ENCODE data around the gene ELMO1. TPM values are rescaled to one million over a fixed set of nuclear protein-coding genes. Genes with fewer than 3 reads are reported as not detected.
A peak's percentile ranks its signal among the peaks of the same experiment; 100 is the strongest.

The ELMO1 gene
- total RNA-seq, 2 experiments from 2014 or later: 129 to 137 TPM

DNA sequence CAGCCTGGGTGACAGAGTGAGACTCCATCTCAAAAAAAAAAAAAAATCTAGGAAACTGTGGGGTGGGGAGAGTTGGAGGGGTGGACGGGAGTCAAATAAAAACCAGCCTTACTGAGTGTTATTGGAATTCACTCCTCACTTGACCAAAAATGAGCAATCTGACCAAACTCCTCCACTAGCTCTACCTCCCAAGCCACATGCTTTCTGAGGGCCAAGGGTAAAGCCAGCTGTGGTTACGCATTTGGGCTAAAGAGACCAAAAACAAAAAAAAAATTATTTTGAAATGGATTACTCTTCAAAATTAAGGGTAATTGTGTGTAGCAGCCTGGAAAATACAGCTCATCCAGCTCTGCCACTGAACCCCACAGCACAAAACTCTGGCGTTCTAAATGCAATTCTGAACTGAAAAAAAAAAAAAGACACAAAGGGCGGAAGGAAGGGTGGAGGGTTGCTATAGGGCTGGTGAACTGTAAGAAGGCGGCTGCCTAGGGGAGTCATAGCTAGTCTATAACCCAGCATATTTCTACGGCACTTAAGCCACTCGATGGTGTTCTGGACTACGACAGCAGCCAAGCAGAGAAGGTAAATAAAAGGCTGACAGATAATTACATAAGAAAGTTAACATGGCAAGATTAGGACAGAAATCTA is 7.8 kb downstream of the ELMO1 start:
- CTCF ChIA-PET: interaction anchor here (0.8 to 2.2 kb wide), 5 partner anchors 11 to 156 kb away, joined by 3 to 8 read pairs (median 4); no protein-coding TSS in a partner anchor
- peak overlapping the region; percentile 97 for H3K27ac Mint-ChIP-seq
- peak; percentile 63 for DNase-seq
- peaks cover 90% of the 10 kb centered on the region for H3K4me1 Mint-ChIP-seq (ENCODE audit: low read depth)
- peaks cover 29% of the 10 kb centered on the region for H3K36me3 Mint-ChIP-seq (ENCODE audit: low read depth)
- intact Hi-C loops (cut with micrococcal nuclease): loop anchor here (10.0 kb wide), 4 partner anchors 836 to 1746 kb away; partner anchors contain the start of genes EEPD1 and HERPUD2
- H3K27me3 Mint-ChIP-seq (ENCODE audit: low read depth): no peaks in the 10 kb centered on the region
- no peaks in the 10 kb centered on the region for H3K9me3 Mint-ChIP-seq
- peak overlapping the region; percentile 65 for H3K4me3 Mint-ChIP-seq

DNA sequence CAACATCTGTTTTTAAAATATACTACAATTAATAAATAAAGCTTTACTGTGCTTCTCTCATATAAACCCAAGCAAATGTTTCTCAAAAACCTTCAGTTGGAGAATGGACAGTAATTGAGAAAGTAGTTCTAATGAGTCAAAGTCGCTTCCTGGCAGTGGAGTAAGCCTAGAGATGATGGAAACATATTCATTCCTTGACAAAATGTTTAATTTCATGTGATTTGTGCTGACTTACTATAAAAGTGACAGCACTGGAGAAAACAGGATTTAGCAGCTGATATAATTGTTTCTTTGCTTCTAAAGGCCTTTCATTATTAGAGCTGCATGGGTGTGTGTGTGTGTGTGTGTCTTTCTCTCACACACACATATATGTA is 9.0 kb downstream of the ELMO1 start:
- DNase-seq: peak; percentile 59
- H3K4me3 Mint-ChIP-seq: no peak overlapping the region
- intact Hi-C loops (cut with micrococcal nuclease): loop anchor here (1.0 to 10.0 kb wide), 9 partner anchors 8 to 1745 kb away; partner anchors contain the start of genes EEPD1 and HERPUD2
- peaks cover 27% of the 10 kb centered on the region for H3K36me3 Mint-ChIP-seq (ENCODE audit: low read depth)
- peaks cover 91% of the 10 kb centered on the region for H3K4me1 Mint-ChIP-seq (ENCODE audit: low read depth)
- H3K27me3 Mint-ChIP-seq (ENCODE audit: low read depth): no peaks in the 10 kb centered on the region
- peaks cover 1% of the 10 kb centered on the region for H3K9me3 Mint-ChIP-seq
- H3K27ac Mint-ChIP-seq: peak overlapping the region; percentile 97
- CTCF ChIA-PET: interaction anchor here (1.2 to 2.0 kb wide), 3 partner anchors 9 to 89 kb away, joined by 3 to 7 read pairs (median 5); partner anchors contain the start of gene ELMO1

DNA sequence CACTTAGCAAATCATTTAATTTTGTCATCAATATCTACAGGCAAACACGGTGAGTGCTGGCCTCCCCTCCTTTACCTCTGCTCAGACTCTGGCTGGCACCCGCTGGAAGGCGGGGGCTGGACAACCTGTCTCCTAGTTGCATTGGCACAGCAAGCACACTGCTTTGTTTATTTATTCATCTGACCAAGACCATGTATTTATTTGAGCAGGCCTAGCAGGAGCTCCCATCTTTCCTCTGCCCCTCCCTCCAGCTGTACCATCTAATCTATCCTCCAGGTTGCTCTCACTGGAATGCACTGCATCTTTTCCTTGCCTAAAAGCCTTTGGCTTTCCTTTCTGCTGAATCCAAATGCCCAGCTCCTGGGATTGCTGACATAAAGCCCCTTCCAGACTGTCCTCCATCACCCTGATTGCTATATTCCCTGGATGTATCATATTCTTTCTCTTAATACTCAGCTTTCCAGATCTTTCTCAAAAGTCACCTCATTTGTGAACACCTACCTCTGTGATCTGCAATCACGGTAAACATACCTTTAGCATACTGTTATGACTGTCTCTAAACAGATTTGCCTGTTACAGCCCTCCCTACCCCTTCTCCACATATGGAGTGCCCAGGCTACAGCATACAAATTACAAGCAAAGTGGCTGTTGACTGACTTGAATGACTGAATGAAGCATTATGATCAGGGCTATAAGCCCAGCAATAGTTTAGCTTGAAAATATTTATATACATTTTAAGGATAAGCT is 9.6 kb downstream of the ELMO1 start:
- Mint-ChIP-seq H3K27me3 (ENCODE audit: low read depth) (no peaks in the 10 kb centered on the region), H3K27ac (peak overlapping the region; percentile 97), H3K4me1 (ENCODE audit: low read depth) (peaks cover 92% of the 10 kb centered on the region), H3K4me3 (no peak overlapping the region), H3K9me3 (peaks cover 1% of the 10 kb centered on the region), H3K36me3 (ENCODE audit: low read depth) (peaks cover 23% of the 10 kb centered on the region)
- DNase-seq: no peak
- CTCF ChIA-PET: interaction anchor here (1.2 to 2.0 kb wide), 3 partner anchors 10 to 88 kb away, joined by 3 to 7 read pairs (median 5); partner anchors contain the start of gene ELMO1
- intact Hi-C loops (cut with micrococcal nuclease): loop anchor here (1.0 kb wide), 5 partner anchors 8 to 98 kb away; no protein-coding TSS in a partner anchor

- peaks cover 93% of the 10 kb centered on the region for H3K4me1 Mint-ChIP-seq (ENCODE audit: low read depth)
These were observed 13.4 kb downstream of the ELMO1 start for GRCh38 chr7:37435156-37435855.

DNA sequence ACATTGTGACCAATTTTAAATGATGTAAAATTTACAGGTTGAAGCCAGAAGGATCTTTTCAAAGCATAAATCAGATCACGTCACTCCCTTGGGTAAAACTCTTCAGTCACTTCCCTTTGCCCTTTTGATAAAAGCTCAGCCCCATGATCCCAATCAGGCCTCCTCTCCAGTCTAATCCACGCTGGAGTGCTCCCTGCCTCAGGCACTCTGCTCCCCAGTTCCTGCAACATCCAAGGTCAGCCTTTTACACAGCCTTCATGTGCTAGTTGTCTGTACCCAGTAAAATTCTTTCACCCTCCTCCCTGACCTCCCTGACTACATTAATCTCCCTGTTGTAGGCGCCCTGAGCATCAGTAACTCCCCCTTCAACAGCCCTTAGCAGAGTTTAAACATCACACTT is 14.1 kb downstream of the ELMO1 start:
- intact Hi-C loops (cut with micrococcal nuclease): no loop called here
- Mint-ChIP-seq H3K9me3 (peaks cover 1% of the 10 kb centered on the region), H3K36me3 (ENCODE audit: low read depth) (peaks cover 27% of the 10 kb centered on the region), H3K4me3 (no peak overlapping the region), H3K4me1 (ENCODE audit: low read depth) (peaks cover 94% of the 10 kb centered on the region), H3K27ac (peak overlapping the region; percentile 24), H3K27me3 (ENCODE audit: low read depth) (no peaks in the 10 kb centered on the region)
- no peak for DNase-seq
- CTCF ChIA-PET: no interaction called here

More at GRCh38 chr7:37435156-37435855, 13.4 kb downstream of the ELMO1 start:
- Mint-ChIP-seq H3K4me3 (no peak overlapping the region), H3K36me3 (ENCODE audit: low read depth) (peaks cover 23% of the 10 kb centered on the region), H3K9me3 (peaks cover 1% of the 10 kb centered on the region), H3K27me3 (ENCODE audit: low read depth) (no peaks in the 10 kb centered on the region), H3K27ac (peak overlapping the region; percentile 62)
- CTCF ChIA-PET: interaction anchor here (0.9 to 1.2 kb wide), 2 partner anchors 12 to 82 kb away, joined by 3 read pairs; no protein-coding TSS in a partner anchor
- DNase-seq: no peak
- intact Hi-C loops (cut with micrococcal nuclease): no loop called here

DNA sequence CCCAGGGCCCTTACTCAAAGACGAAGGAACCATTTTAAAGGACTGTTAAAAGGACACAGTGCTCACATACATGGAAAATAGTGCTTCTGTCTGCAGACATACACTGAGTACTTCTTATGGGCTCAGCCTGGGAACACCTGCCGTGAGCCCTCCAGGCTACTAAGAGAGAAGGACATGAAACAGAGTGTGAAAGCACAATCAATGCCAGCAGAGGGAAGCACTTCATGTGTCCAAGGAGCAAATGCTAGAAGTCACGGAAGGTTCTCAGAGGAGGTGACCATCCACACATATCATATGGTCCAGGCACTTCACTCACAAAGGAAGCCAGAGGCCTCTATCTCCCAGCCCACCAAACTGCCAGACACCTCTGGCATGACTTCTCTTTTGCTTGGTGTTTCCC is 15.5 kb downstream of the ELMO1 start:
- H3K36me3 Mint-ChIP-seq (ENCODE audit: low read depth): peaks cover 35% of the 10 kb centered on the region
- no peak overlapping the region for H3K4me3 Mint-ChIP-seq
- peaks cover 1% of the 10 kb centered on the region for H3K9me3 Mint-ChIP-seq
- DNase-seq: no peak
- H3K4me1 Mint-ChIP-seq (ENCODE audit: low read depth): peaks cover 96% of the 10 kb centered on the region
- H3K27ac Mint-ChIP-seq: peak overlapping the region; percentile 85
- no peaks in the 10 kb centered on the region for H3K27me3 Mint-ChIP-seq (ENCODE audit: low read depth)
- CTCF ChIA-PET: no interaction called here
- intact Hi-C loops (cut with micrococcal nuclease): loop anchor here (2.0 kb wide), 1 partner anchor 38 kb away; no protein-coding TSS in a partner anchor

DNA sequence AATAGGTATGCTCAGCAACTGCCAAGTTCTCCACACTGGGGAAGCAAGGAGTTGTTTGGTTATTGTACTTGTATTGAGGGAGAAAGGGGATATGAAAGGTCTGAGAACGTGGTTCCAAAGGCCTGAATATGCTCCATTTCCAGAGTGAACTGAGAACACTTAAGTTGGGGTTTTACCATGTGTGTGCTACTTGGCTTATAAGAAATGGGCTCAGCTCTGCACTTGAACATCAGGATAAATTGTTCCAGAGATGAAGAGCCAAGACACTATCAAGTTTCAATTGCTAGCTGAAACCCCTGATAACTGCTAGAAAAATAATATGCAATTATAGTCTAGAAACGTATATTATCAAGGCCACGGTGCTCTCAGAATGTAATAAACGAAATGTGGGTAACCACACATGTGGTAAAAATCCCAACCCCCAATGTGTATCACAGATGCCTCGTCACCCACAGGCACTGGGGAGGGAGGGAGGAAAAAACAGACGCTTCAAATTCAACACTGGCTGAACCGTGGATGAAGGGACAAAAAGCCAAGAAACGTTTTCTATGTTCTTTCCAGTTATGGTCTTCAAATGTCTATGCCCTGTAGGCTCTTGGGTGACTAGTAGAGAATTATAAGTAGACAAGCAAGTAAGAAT is 16.3 kb downstream of the ELMO1 start:
- H3K36me3 Mint-ChIP-seq (ENCODE audit: low read depth): peaks cover 39% of the 10 kb centered on the region
- H3K4me1 Mint-ChIP-seq (ENCODE audit: low read depth): peaks cover 97% of the 10 kb centered on the region
- peak overlapping the region; percentile 7 for H3K4me3 Mint-ChIP-seq
- H3K27ac Mint-ChIP-seq: peak overlapping the region; percentile 85
- DNase-seq: peak; percentile 60
- no peaks in the 10 kb centered on the region for H3K27me3 Mint-ChIP-seq (ENCODE audit: low read depth)
- peaks cover 1% of the 10 kb centered on the region for H3K9me3 Mint-ChIP-seq
- CTCF ChIA-PET: no interaction called here
- intact Hi-C loops (cut with micrococcal nuclease): loop anchor here (1.0 to 2.0 kb wide), 2 partner anchors 17 to 38 kb away; no protein-coding TSS in a partner anchor

DNA sequence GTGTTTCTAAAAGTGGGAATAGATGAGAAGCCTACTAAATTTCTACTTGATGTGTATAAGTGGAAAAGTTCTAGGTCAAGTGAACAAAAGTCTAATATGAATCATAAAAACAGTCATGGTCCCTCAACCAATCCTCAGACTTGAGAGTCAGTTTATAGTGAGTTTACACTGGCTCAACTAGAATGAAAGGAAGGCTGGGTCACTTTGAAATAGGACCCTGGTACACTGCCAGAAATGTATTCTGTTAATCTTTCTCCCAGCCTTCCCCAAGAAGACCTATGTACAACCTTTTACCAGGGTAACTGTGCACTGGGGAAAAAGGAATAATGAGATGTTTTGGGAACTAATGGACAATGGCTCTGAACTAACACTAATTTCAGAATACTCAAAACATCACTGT is 17.3 kb downstream of the ELMO1 start:
- CTCF ChIA-PET: interaction anchor here (0.6 kb wide), 1 partner anchor 1171 kb away, joined by 3 read pairs; no protein-coding TSS in a partner anchor
- H3K36me3 Mint-ChIP-seq (ENCODE audit: low read depth): peaks cover 37% of the 10 kb centered on the region
- DNase-seq: no peak
- peaks cover 95% of the 10 kb centered on the region for H3K4me1 Mint-ChIP-seq (ENCODE audit: low read depth)
- no peak overlapping the region for H3K4me3 Mint-ChIP-seq
- intact Hi-C loops (cut with micrococcal nuclease): no loop called here
- no peak overlapping the region for H3K27ac Mint-ChIP-seq
- peaks cover 1% of the 10 kb centered on the region for H3K9me3 Mint-ChIP-seq
- H3K27me3 Mint-ChIP-seq (ENCODE audit: low read depth): no peaks in the 10 kb centered on the region

DNA sequence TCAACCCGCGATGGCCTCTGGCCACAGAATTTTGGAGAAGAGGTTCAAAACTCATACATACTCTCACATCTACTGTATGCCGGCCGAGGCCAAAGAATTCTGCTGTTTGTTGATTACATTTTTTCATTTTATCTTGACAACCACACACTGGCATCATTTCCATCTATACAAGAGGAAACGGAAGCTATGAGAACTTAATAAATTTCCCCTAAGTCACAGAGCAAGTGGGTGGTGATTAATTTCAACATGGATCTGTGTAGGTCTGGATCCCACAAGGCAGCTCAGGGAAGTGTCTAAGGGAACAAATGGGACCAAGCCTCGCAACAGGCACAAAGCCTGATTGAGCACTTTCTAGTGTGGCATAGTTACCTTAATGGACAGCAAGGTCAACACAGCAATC is 18.0 kb downstream of the ELMO1 start:
- CTCF ChIA-PET: interaction anchor here (0.6 to 1.4 kb wide), 4 partner anchors 11 to 1449 kb away, joined by 3 to 4 read pairs (median 3); no protein-coding TSS in a partner anchor
- H3K27ac Mint-ChIP-seq: no peak overlapping the region
- no peak overlapping the region for H3K4me3 Mint-ChIP-seq
- H3K4me1 Mint-ChIP-seq (ENCODE audit: low read depth): peaks cover 89% of the 10 kb centered on the region
- no peak for DNase-seq
- no peaks in the 10 kb centered on the region for H3K27me3 Mint-ChIP-seq (ENCODE audit: low read depth)
- peaks cover 31% of the 10 kb centered on the region for H3K36me3 Mint-ChIP-seq (ENCODE audit: low read depth)
- H3K9me3 Mint-ChIP-seq: peaks cover under 1% of the 10 kb centered on the region
- intact Hi-C loops (cut with micrococcal nuclease): no loop called here

DNA sequence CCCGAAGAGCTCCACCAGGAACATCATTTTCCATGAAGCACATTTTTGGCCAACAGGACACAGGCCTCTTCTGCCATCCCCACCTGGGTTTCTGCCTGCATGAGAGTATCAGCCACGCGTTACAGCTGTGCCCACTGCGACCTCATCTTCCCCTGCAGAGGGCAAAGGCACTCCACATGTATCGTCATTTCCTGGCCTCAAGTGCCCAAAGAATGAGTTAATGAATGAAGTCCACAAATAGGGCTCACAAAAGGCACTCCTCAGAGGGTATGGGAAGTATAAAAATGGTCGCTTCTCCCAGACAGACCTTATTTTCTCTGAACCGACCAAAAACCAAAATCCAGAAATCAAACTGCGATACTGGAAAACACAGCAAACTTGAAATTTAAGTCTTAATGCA is 18.5 kb downstream of the ELMO1 start:
- Mint-ChIP-seq H3K4me1 (ENCODE audit: low read depth) (peaks cover 89% of the 10 kb centered on the region), H3K27ac (no peak overlapping the region), H3K9me3 (no peaks in the 10 kb centered on the region), H3K27me3 (ENCODE audit: low read depth) (no peaks in the 10 kb centered on the region), H3K36me3 (ENCODE audit: low read depth) (peaks cover 27% of the 10 kb centered on the region), H3K4me3 (no peak overlapping the region)
- CTCF ChIA-PET: interaction anchor here (0.9 to 1.4 kb wide), 2 partner anchors 11 to 64 kb away, joined by 3 to 4 read pairs; no protein-coding TSS in a partner anchor
- intact Hi-C loops (cut with micrococcal nuclease): no loop called here
- DNase-seq: no peak

DNA sequence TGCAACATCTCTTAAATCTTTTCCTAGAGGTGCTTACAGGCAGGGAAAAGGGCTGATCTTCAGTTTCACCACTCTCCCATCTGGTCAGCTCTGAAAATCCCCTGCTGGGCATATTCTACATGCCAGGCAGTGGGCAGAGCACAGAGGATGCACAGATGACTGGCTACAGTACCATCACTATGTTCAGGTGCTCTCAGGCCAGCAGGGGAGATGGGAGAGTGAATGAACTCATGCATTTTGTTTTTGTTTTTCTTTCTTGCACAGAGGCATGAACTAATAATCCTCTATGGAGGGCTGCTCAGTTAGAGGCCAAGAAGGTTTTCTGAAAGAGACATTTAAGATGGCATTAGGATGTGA is 19.3 kb downstream of the ELMO1 start:
- no peak overlapping the region for H3K4me3 Mint-ChIP-seq
- CTCF ChIA-PET: interaction anchor here (1.4 kb wide), 1 partner anchor 12 kb away, joined by 4 read pairs; no protein-coding TSS in a partner anchor
- H3K9me3 Mint-ChIP-seq: no peaks in the 10 kb centered on the region
- peaks cover 86% of the 10 kb centered on the region for H3K4me1 Mint-ChIP-seq (ENCODE audit: low read depth)
- intact Hi-C loops (cut with micrococcal nuclease): no loop called here
- H3K27me3 Mint-ChIP-seq (ENCODE audit: low read depth): no peaks in the 10 kb centered on the region
- no peak for DNase-seq
- peaks cover 27% of the 10 kb centered on the region for H3K36me3 Mint-ChIP-seq (ENCODE audit: low read depth)
- no peak overlapping the region for H3K27ac Mint-ChIP-seq
